Dedifferentiated amniotic fluid mesenchymal stem cell (primary cell): ENCODE data around the gene ST7.

Source experiments
- DNase-seq: peaks from one replicate; pipeline ENCODE4 v3.0.0-alpha.2; 2016; ENCODE audit errors: extremely low spot score

The ST7 gene

DNA sequence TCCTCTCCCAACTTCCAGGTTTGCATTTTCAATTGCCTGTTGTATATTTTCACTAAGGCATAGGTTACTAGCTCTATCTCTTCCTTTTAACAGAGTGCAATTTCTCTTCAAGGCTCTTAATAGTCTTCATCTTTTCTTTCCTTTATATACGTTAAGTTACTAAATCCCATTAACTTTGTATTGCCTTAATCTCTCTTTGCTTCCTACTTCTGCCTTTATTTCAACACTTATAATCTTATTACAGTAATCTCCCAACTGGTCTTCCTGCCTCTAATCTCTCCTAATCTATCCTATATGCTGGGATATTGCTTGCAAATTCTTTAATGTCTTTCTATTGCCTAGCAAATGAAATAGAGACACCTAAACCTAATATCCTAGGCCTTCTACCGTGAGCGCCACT lies 26.1 kb downstream of the ST7 start:
- no peak for DNase-seq

DNA sequence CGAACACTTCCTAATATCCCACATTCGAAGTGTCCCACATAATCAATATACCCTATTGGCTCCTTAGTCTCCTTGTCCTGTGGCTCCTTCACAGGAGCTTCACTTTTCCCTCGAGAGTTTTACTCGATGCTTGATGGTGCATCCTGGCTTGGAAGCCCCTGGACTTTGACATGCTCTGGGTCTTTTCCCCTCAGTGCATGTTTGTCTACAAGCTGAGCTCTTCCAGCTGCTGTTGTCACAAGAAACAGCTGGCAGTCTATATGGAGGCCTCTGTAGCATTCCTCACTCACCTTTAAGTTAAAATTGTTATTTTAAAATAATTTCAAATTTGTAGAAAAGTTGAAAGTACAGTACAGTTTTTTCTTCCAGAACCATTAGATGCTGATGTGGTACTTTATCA lies 27.1 kb downstream of the ST7 start:
- DNase-seq, result no peak

DNA sequence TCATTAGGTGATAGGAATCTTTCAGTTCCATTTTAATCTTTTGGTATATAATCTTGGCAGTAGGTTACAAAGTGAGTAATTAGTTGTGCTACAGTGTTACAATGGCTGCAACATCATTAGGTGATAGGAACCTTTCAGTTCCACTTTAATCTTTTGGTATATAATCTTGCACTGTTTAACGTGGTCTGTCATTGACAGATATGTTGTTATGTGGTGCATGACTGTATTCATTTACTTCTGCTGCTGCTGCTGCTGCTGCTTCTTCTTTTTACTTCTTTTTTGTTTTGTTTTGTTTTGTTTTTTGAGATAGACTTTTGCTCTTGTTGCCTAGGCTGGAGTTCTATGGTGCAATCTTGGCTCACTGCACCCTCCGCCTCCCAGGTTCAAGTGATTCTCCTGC lies 28.6 kb downstream of the ST7 start:
- no peak for DNase-seq

GRCh38 chr7:116984511-116984910 lies 31.2 kb downstream of the ST7 start:
- DNase-seq, result no peak

- no peak for DNase-seq
Measured at GRCh38 chr7:116984917-116985316, 31.6 kb downstream of the ST7 start.

- DNase-seq, result no peak
Measured at GRCh38 chr7:116985575-116985974, 32.3 kb downstream of the ST7 start.

DNA sequence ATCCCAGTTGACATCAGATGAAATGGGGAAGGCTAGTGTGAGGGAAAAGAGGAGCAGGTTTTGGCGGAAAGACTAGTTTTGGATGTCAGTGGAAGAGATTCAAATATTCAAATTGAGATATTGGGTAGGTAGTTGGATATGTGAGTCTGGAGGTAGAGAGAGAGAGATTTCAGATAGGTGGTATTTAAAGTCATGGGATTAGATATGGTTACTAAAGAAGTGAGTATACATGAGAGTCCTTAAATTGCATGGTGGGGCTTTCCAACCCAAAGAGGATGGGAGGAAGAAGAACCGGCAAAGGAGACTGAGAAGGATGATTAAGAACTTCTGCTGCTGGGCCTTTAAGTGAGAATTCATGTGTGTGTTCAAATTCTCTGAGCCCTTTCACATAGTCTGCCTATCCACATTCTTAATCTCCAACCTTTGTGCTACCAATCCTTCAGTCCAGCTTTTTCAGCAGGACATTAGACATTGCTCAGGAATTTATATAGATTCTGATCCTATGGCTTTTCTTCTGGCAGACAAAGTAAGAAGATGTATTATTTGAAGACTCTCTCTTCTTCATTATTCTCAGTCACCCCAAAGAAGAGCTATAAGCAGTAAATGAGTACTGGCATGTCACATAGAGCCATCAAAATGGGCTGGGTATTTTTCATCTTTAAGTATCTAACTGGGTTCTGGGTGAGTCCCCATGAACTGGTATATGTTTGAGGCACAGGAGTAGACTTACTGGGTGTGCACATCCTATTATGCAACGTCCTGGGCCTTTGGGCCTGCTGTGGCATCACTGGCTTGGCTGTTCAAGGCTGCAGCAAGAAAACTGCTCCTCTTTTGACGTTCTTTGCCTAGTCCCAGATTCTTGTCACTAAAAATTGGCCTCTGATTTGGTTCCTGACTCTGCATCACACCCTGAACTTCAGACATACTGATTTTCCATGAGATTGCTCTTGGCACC lies 33.6 kb downstream of the ST7 start:
- DNase-seq, result no peak

DNA sequence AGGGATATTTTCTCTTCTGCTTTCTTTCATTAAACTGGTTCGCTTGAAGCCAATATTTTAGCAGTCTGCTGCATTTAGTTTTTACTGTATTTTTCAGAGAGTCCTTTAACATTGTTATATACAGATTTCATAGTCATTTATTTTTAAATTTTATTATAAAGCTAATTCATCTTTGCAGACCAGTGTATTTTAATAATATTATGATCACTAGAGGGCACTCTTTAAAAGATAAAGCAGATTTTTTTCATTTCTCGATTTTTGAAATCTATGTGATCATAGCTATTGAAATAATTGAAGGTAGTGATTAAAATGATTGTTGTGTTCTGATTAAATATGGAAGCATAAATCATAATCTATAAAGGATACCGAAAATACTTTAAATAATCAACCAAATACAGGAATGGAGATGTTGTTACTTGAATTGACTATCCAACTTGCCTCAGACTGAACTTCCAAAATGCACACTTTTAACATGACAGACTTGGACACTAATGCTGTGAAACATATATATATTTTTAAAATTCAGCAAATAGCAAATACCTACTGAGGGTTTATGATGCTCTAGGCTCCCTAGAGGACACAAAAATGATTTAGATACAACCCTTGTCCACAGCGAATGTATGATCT lies 35.2 kb downstream of the ST7 start:
- no peak for DNase-seq

- no peak for DNase-seq
Measured at GRCh38 chr7:116990056-116990455, 36.8 kb downstream of the ST7 start.

GRCh38 chr7:116991233-116991632 lies 37.9 kb downstream of the ST7 start:
- no peak for DNase-seq

DNA sequence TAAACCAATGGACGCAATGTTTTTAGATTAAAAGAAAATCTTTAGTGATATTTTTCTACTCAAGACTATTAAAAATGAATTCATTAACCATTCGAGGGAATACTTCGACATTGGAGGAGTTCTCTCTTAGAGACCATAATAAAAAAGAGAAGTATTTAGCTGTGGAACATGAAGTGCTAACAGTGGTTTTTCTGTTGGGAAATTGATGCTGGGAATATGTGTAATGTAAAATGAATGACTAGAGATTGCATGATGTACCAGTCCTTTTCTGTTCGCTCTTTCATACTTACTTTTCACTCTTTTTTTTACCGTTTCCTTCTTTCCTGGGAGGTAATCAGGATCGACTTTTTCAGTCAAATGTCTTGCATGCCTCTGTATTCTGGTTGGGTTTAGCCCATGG lies 41.3 kb downstream of the ST7 start:
- no peak for DNase-seq

DNA sequence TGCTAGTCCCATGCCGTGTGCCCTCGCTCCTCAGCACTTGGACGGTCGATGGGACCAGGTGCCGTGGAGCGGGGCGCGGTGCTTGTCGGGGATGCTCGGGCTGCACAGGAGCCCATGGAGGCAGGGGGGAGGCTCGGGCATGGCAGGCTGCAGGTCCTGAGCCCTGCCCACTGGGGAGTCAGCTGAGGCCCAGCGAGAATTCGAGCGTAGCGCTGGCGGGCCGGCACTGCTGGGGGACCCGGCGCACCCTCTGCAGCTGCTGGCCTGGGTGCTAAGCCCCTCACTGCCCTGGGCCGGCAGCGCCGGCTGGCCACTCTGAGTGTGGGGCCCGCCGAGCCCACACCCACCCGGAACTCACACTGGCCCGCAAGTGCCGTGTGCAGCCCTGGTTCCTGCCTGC lies 44.7 kb downstream of the ST7 start:
- no peak for DNase-seq

- no peak for DNase-seq
Measured at GRCh38 chr7:116998567-116999175, 45.4 kb downstream of the ST7 start.

- no peak for DNase-seq
Measured at GRCh38 chr7:116999311-116999710, 46.0 kb downstream of the ST7 start.

- no peak for DNase-seq
Measured at GRCh38 chr7:117001283-117001682, 48.0 kb downstream of the ST7 start.

DNA sequence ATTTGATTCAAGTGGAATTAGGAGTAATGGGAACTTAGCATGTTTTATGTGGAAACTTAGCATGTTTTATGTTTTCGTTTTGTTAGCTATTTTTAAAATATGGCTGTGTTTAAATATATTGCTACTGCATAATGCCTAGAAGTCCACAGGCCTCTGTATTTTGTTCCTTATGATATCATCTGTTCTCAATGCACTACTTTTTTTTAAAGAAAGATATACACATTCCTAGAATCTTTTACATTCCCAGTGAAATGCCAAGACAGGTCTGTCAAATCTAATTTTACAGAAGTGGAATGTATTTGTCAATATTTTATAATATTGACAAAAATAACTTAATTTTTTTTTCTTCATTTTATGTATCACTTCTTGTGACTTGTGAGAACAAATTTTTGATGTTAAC lies 51.6 kb downstream of the ST7 start:
- DNase-seq, result peak; percentile 28

DNA sequence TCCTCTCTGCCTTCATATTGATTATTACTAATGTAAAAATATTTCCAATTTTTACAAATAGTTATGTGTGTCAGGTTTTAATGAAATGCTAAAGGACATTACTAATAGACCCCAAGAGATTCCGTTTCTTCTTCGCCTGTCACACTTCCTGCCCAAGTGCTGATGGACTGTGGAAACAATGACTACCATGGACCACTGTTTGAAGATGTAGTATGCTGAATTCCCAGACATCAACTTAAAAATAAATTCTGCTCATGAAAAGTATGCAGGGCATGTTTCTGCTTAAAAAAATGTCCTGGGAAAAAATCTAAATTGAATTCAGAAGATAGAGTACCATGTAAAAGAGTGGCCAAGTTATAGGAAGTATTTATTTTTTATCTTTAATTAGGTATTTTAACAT lies 52.1 kb downstream of the ST7 start:
- no peak for DNase-seq

GRCh38 chr7:117006907-117007684 lies 53.8 kb downstream of the ST7 start:
- DNase-seq, result no peak

- no peak for DNase-seq
Measured at GRCh38 chr7:117008118-117008885, 55.0 kb downstream of the ST7 start.

DNA sequence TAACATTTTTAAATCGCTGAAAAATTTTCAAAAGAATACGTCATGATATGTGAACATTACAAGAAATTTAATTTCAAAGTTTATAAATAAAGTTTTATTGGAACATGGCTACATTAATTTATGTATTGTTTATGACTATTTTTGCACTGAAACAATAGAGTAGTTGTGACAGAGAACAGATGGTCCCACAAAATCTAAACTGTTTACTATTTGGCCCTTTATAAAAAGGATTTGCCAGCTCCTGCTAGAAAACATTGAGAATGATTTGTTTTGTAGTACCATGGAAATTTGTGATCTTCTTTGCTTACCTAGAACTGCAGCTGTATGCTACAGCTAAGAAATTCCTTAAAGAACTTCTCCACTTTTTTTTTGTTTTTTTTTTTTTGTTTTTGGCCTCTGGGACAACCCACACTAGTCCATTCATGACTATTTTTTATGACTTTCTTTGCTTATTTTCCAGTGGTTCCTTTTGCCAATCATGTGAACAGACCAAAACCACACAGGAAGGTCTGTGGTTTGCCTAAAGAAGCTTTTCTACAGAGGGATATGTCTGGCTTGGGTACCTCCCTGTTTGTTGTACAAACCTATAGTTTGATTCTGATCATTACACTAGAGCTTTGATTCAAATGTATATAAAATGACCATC lies 55.7 kb downstream of the ST7 start:
- no peak for DNase-seq
